Caco-2 (cell line): ENCODE data around the gene KCNN3. TPM values are rescaled to one million over a fixed set of nuclear protein-coding genes. Genes with fewer than 3 reads are reported as not detected.

Experiments
- BruUV-seq: library from RNA; stranded (reverse); fragments of 400-500 nt; replicated peaks from 2 replicates; lab custom pipeline; 2021; lab: Mats Ljungman, UMichigan
- CTCF ChIA-PET: fragments of 300-600 bp; sonication (Branson Sonifier 250); formaldehyde crosslinking; loops from one replicate; lab custom pipeline; 2022; ENCODE audit warnings: antibody characterized with exemption; lab: Charles Lee
- POLR2A ChIA-PET: fragments of 300-600 bp; sonication (Branson Sonifier 250); formaldehyde crosslinking; loops from one replicate; lab custom pipeline; 2022; ENCODE audit warnings: antibody characterized with exemption; lab: Charles Lee
- DNase-seq, 2 experiments: peaks; one replicate each; pipeline versions ENCODE4 v3.0.0 to v3.0.0-alpha.2; 2020 to 2022
- H3K27me3 ChIP-seq: replicated peaks from 2 replicates; pipeline ENCODE4 v1.6.0; 2011; ENCODE audit warnings: low read length; ENCODE audit not compliant: control insufficient read depth, insufficient read depth
- H3K36me3 ChIP-seq: 2 replicates; pipeline ENCODE4 v1.5.1; 2011; ENCODE audit warnings: low read length; ENCODE audit not compliant: control insufficient read depth, insufficient read depth
- H3K4me1 ChIP-seq: fragments of 250-450 bp; sonication (Bioruptor Pico); 2 replicates; pipeline ENCODE4 v1.5.1; 2020; ENCODE audit warnings: mild to moderate bottlenecking
- H3K4me3 ChIP-seq: 2 replicates; pipeline ENCODE4 v1.5.1; 2011; ENCODE audit warnings: low read depth, mild to moderate bottlenecking, control low read depth, low read length
- H3K9me3 ChIP-seq: fragments of 250-450 bp; sonication (Bioruptor Pico); 2 replicates; pipeline ENCODE4 v1.5.1; 2020; ENCODE audit warnings: mild to moderate bottlenecking, moderate library complexity
- H3K27ac Mint-ChIP-seq: one replicate; pipeline ENCODE4 v1.8.0; 2022; ENCODE audit warnings: mixed read lengths; ENCODE audit not compliant: unreplicated experiment
- H3K27me3 Mint-ChIP-seq: one replicate; pipeline ENCODE4 v1.8.0; 2022; ENCODE audit warnings: mixed read lengths; ENCODE audit not compliant: insufficient read depth, unreplicated experiment
- H3K36me3 Mint-ChIP-seq: one replicate; pipeline ENCODE4 v1.8.0; 2022; ENCODE audit warnings: mild to moderate bottlenecking, mixed read lengths; ENCODE audit not compliant: insufficient read depth, unreplicated experiment
- H3K4me1 Mint-ChIP-seq: one replicate; pipeline ENCODE4 v1.8.0; 2022; ENCODE audit warnings: low read depth, mixed read lengths; ENCODE audit not compliant: unreplicated experiment
- H3K4me3 Mint-ChIP-seq: one replicate; pipeline ENCODE4 v1.8.0; 2022; ENCODE audit warnings: mild to moderate bottlenecking, moderate library complexity, mixed read lengths; ENCODE audit not compliant: unreplicated experiment
- H3K9me3 Mint-ChIP-seq: one replicate; pipeline ENCODE4 v1.8.0; 2022; ENCODE audit warnings: mixed read lengths; ENCODE audit not compliant: unreplicated experiment
- intact Hi-C: fragments of 100-400 bp; cut with micrococcal nuclease; formaldehyde crosslinking; loops from one replicate; pipeline ENCODE4 v1.10.0; 2022; ENCODE audit not compliant: unreplicated experiment
- total RNA-seq: library from RNA; stranded (reverse); gene quantifications from 2 replicates; pipeline ENCODE4 v1.2.3, GENCODE V29; 2022
- TF ChIP-seq, protein P1 (sequence below), 2 experiments: fragments of 200-600 bp in 1 of 2; IDR thresholded peaks; 1 replicate in 1 of 2; 2 replicates in 1 of 2; pipeline versions ENCODE4 v1.5.1 to v1.8.0; 2011 to 2022; ENCODE audit warnings: antibody characterized with exemption in 1 of 2, control low read depth in 1 of 2, inconsistent platforms in 1 of 2, low read depth in 1 of 2, low read length in 1 of 2, mild to moderate bottlenecking in 1 of 2, moderate library complexity in 1 of 2; ENCODE audit not compliant: insufficient read depth in 1 of 2, severe bottlenecking in 1 of 2, unreplicated experiment in 1 of 2

KCNN3 gene
- total RNA-seq, 1 experiment from 2014 or later = 0.05 TPM

DNA sequence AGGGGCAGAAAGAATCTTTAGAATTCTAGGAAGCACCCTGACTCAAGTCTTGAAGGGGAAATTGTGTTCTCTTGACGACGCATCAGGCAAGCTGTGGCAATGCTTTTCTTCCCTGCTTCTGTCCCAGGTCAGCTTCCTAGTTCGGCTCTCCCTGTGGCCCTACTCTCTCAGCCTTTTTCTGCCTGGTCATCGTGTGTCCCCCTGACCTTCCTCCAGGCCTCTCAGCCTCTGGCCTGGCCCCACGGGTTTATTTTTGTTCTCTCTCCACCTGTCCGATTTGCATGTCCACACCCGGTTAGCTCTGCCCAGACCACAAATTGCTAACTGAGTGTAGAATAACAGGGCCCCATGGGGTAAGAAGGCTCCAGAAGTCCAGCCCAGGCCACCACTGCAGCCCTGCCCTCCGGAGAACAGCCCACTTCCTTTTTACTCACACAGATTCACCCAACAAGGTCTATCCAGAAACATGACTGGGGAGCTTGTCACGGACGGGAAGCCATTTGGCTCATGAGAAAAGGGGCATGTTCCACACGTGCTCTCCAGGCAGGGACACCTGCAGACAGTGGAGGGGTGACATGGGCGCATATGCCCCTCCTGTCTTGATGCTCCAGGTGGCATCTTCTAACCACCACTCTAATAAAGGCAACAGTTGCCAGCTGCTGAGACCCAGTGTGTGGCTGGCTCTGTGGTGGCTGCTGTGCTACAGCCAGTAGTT lies 9.8 kb downstream of the KCNN3 start:
- TF ChIP-seq, protein P1, sequence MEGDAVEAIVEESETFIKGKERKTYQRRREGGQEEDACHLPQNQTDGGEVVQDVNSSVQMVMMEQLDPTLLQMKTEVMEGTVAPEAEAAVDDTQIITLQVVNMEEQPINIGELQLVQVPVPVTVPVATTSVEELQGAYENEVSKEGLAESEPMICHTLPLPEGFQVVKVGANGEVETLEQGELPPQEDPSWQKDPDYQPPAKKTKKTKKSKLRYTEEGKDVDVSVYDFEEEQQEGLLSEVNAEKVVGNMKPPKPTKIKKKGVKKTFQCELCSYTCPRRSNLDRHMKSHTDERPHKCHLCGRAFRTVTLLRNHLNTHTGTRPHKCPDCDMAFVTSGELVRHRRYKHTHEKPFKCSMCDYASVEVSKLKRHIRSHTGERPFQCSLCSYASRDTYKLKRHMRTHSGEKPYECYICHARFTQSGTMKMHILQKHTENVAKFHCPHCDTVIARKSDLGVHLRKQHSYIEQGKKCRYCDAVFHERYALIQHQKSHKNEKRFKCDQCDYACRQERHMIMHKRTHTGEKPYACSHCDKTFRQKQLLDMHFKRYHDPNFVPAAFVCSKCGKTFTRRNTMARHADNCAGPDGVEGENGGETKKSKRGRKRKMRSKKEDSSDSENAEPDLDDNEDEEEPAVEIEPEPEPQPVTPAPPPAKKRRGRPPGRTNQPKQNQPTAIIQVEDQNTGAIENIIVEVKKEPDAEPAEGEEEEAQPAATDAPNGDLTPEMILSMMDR (IDR thresholded peaks at IDR 0.05; ENCODE audit: insufficient read depth in 1 of 2, low read depth in 1 of 2, low read length in 1 of 2, severe bottlenecking in 1 of 2, unreplicated experiment in 1 of 2) = no peak
- Mint-ChIP-seq H3K27ac (no peak overlapping the region), H3K9me3 (no peaks in the 10 kb centered on the region), H3K27me3 (peaks cover 13% of the 10 kb centered on the region), H3K36me3 (no peaks in the 10 kb centered on the region), H3K4me1 (no peaks in the 10 kb centered on the region), H3K4me3 (no peak overlapping the region)
- no peak for DNase-seq
- intact Hi-C loops = no loop called here
- no TSS peak for BruUV-seq
- ChIA-PET POLR2A (no interaction called here), CTCF (no interaction called here)
- H3K9me3 ChIP-seq = no peaks in the 10 kb centered on the region
- H3K4me1 ChIP-seq = no peaks in the 10 kb centered on the region
- no peaks in the 10 kb centered on the region for H3K36me3 ChIP-seq
- H3K27me3 ChIP-seq = no peaks in the 10 kb centered on the region
- H3K4me3 ChIP-seq = no peak overlapping the region

DNA sequence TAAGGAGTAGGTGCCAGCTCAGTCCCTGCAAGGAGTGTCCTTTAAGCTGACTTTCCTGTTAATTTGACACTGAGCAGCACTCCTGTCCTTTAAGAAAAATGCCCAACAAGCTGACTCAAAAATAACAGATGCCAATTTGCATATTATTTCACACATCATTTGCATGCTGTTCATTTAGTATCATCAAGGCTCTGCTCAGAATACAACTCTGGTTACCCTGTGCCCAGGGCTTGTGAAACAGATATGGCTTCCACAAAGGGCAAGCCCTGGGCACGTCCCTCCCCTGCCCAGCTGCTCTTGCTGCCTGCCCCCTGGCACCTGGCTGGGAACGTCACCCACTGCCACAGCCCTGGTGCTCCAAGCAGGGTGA lies 10.3 kb downstream of the KCNN3 start:
- H3K9me3 ChIP-seq = no peaks in the 10 kb centered on the region
- Mint-ChIP-seq H3K4me3 (no peak overlapping the region), H3K4me1 (no peaks in the 10 kb centered on the region), H3K36me3 (no peaks in the 10 kb centered on the region), H3K9me3 (no peaks in the 10 kb centered on the region), H3K27ac (no peak overlapping the region), H3K27me3 (peaks cover 13% of the 10 kb centered on the region)
- no peaks in the 10 kb centered on the region for H3K4me1 ChIP-seq
- TF ChIP-seq, protein P1 (IDR thresholded peaks at IDR 0.05; ENCODE audit: insufficient read depth in 1 of 2, low read depth in 1 of 2, low read length in 1 of 2, severe bottlenecking in 1 of 2, unreplicated experiment in 1 of 2) = no peak
- no peaks in the 10 kb centered on the region for H3K27me3 ChIP-seq
- H3K4me3 ChIP-seq = no peak overlapping the region
- CTCF ChIA-PET = no interaction called here
- DNase-seq = no peak
- intact Hi-C loops = no loop called here
- no TSS peak for BruUV-seq
- POLR2A ChIA-PET = no interaction called here
- H3K36me3 ChIP-seq = no peaks in the 10 kb centered on the region

DNA sequence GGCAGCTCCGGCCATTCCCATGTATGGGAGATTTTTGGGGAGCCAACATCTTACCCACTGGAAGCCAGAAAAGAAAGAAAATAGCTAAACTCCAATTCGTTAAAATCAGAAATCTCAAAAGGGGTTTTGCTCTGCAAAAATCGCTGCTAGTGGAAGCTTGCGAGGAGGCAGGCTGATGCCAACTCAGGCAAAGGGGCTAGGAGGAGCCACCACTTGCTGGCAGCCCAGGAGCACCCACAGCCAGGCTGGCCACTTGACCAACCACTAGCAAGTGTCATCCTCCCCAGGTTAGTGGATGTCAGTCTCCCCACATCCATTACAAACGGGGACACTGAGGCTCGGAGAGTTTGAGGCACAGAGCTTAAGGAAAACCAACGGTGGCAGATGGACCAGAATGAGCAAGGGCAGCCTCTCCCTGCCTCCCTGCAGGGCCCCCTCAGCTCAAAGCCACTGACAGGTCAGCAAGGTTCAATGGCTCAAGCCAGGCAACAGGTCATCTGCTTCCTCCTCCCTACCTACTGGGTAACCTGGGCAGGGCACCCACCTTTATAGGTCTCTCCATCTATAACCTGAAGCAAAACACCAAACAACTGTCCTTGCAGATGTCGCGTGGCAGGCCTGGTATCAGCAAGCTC lies 10.8 kb downstream of the KCNN3 start:
- no TSS peak for BruUV-seq
- intact Hi-C loops = no loop called here
- Histone ChIP-seq H3K4me3 (no peak overlapping the region), H3K36me3 (no peaks in the 10 kb centered on the region), H3K4me1 (no peaks in the 10 kb centered on the region), H3K27me3 (no peaks in the 10 kb centered on the region), H3K9me3 (no peaks in the 10 kb centered on the region)
- ChIA-PET CTCF (no interaction called here), POLR2A (no interaction called here)
- TF ChIP-seq, protein P1 (IDR thresholded peaks at IDR 0.05; ENCODE audit: insufficient read depth in 1 of 2, low read depth in 1 of 2, low read length in 1 of 2, severe bottlenecking in 1 of 2, unreplicated experiment in 1 of 2) = no peak
- DNase-seq = no peak
- H3K4me1 Mint-ChIP-seq = no peaks in the 10 kb centered on the region
- H3K27ac Mint-ChIP-seq = no peak overlapping the region
- no peaks in the 10 kb centered on the region for H3K36me3 Mint-ChIP-seq
- H3K4me3 Mint-ChIP-seq = no peak overlapping the region
- H3K9me3 Mint-ChIP-seq = no peaks in the 10 kb centered on the region
- peaks cover 13% of the 10 kb centered on the region for H3K27me3 Mint-ChIP-seq
